Measurements from ENCODE around the gene CYP17A1.

GRCh38 chr10:102845352-102845902 lies 8.2 kb upstream of the CYP17A1 start:
- TF ChIP-seq HDAC6 (IDR thresholded peaks at IDR 0.05; ENCODE audit: unreplicated experiment) (no peak), BACH1 (IDR thresholded peaks at IDR 0.05; ENCODE audit: borderline replicate concordance) (no peak), FOS (IDR thresholded peaks at IDR 0.05; ENCODE audit: borderline replicate concordance, extremely low read depth, insufficient read length) (no peak), RAD51 (IDR thresholded peaks at IDR 0.05) (no peak), CTCF (IDR thresholded peaks at IDR 0.05 in 2 of 3, conservative IDR thresholded peaks at IDR 0.05 in 1 of 3; ENCODE audit: control insufficient read depth in 2 of 3, extremely low read depth in 1 of 3, insufficient read depth in 1 of 3, low read depth in 3 of 3, low read length in 3 of 3) (no peak), ZBTB33 (IDR thresholded peaks at IDR 0.05) (no peak), KDM1A (IDR thresholded peaks at IDR 0.05; ENCODE audit: borderline replicate concordance) (no peak)

Measured in GM12878 (cell line).